ENCODE results near the gene SEPTIN5. TPM values are rescaled to one million over a fixed set of nuclear protein-coding genes. Genes with fewer than 3 reads are reported as not detected.

The SEPTIN5 gene
- polyA plus RNA-seq, 2 of the 4 experiments (the other 2 are of a cell fraction), result 4.6 to 12.6 TPM

- Histone ChIP-seq H3K4me3 (no peak overlapping the region), H3K27ac (no peak overlapping the region), H3K4me1 (no peaks in the 10 kb centered on the region), H3K9me3 (no peaks in the 10 kb centered on the region), H3K4me2 (no peak overlapping the region)
- DNase-seq (ENCODE audit: low read depth in 1 of 2, low spot score in 1 of 2) (no peak), FAIRE-seq (no peak), ATAC-seq (no peak)
- WGBS (ENCODE audit: missing lambda C conversion rate), result 77% methylated on average over 6 of the region's 20 CpGs
- CTCF ChIA-PET, result interaction anchor here (0.9 to 1.4 kb wide), 3 partner anchors 22 to 79 kb away, joined by 4 to 7 read pairs (median 4); no protein-coding TSS in a partner anchor
- TF ChIP-seq MAZ (IDR thresholded peaks at IDR 0.05; ENCODE audit: borderline replicate concordance, low read depth, low read length), result no peak
- no peak for TF ChIP-seq BHLHE40 (IDR thresholded peaks at IDR 0.05; ENCODE audit: low read depth, low read length)
- no peak for TF ChIP-seq CEBPB (IDR thresholded peaks at IDR 0.05)
- TF ChIP-seq ESRRA (IDR thresholded peaks at IDR 0.05; ENCODE audit: borderline replicate concordance, low read length), result no peak
- no peak for TF ChIP-seq NR3C1 (IDR thresholded peaks at IDR 0.05)
- TF ChIP-seq FOXS1 (CRISPR knock-in tag; IDR thresholded peaks at IDR 0.05), result no peak
- TF ChIP-seq JUN (IDR thresholded peaks at IDR 0.05), result no peak
- no peak for TF ChIP-seq EHF (CRISPR knock-in tag; IDR thresholded peaks at IDR 0.05)
- POLR2A ChIA-PET, result interaction anchor here (0.5 kb wide), 1 partner anchor 371 kb away, joined by 3 read pairs; no protein-coding TSS in a partner anchor
These were observed 5.8 kb upstream of the SEPTIN5 start for GRCh38 chr22:19708321-19709011.

- TF ChIP-seq NR3C1 (IDR thresholded peaks at IDR 0.05), result no peak
- TF ChIP-seq, protein P1, sequence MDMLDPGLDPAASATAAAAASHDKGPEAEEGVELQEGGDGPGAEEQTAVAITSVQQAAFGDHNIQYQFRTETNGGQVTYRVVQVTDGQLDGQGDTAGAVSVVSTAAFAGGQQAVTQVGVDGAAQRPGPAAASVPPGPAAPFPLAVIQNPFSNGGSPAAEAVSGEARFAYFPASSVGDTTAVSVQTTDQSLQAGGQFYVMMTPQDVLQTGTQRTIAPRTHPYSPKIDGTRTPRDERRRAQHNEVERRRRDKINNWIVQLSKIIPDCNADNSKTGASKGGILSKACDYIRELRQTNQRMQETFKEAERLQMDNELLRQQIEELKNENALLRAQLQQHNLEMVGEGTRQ (IDR thresholded peaks at IDR 0.05), result no peak
- TF ChIP-seq CBX2 (IDR thresholded peaks at IDR 0.05; ENCODE audit: borderline replicate concordance, low read depth), result no peak
- Histone ChIP-seq H3K27ac (no peak overlapping the region), H3K9me3 (no peaks in the 10 kb centered on the region), H3K4me3 (no peak overlapping the region), H3K4me1 (no peaks in the 10 kb centered on the region), H3K4me2 (no peak overlapping the region)
- no peak for DNase-seq (ENCODE audit: low read depth in 1 of 2, low spot score in 1 of 2)
- FAIRE-seq, result no peak
- CTCF ChIA-PET, result interaction anchor here (0.9 to 1.4 kb wide), 4 partner anchors 9 to 80 kb away, joined by 3 to 7 read pairs (median 4); no protein-coding TSS in a partner anchor
- POLR2A ChIA-PET, result interaction anchor here (0.5 kb wide), 1 partner anchor 370 kb away, joined by 3 read pairs; no protein-coding TSS in a partner anchor
- no peak for ATAC-seq
- WGBS (ENCODE audit: missing lambda C conversion rate), result 68% methylated on average over 10 of the region's 19 CpGs
These were observed 5.1 kb upstream of the SEPTIN5 start for GRCh38 chr22:19709063-19709769.

DNA sequence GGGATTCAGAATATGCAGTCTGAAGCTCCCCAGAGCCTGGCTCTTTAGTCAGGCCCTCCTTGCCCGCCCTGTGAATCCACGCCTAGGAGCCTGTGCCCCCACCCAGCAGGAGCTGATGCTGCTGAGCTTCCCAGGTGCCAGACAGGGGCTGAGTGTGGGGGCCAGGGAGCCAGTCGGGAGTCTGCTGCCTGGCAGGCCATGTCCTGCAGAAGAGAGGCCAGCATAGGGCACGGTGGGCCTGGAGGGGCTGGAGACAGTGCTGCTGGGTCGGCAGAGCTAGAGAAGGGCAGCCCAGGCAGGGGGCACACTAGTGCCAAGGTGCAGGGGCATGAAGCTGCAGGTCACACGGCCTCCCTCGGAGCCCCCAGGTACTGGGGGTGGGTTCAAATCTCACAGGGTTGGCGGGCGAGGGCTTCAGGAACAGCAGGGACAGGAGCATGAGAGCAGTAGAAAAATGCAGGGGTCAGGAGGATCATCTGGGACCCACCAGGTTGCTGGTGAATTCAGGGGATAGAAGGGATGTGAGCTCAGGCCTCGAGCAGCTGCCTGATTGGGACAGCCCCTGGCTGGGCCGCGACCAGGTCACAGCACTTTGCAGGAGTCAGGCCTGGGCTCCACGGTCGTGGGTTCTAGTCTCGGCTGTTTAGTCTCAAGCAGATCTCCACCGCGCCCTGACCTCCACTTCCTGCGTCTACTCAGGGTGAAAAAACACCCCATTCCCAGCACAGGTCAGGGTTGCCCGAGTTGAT is 4.1 kb upstream of the SEPTIN5 start:
- CTCF ChIA-PET, result interaction anchor here (1.2 to 1.5 kb wide), 3 partner anchors 8 to 80 kb away, joined by 3 to 6 read pairs (median 3); no protein-coding TSS in a partner anchor

More for the DNA sequence above, 4.1 kb upstream of the SEPTIN5 start:
- Histone ChIP-seq H3K4me3 (no peak overlapping the region), H3K9me3 (no peaks in the 10 kb centered on the region), H3K4me2 (no peak overlapping the region), H3K27ac (no peak overlapping the region), H3K4me1 (peaks cover 5% of the 10 kb centered on the region; the same call in 1 of the 3 replicates)
- DNase-seq (ENCODE audit: low read depth in 1 of 2, low spot score in 1 of 2) (no peak), ATAC-seq (no peak), FAIRE-seq (no peak)
- whole genome bisulfite sequencing (ENCODE audit: missing lambda C conversion rate), result 67% methylated on average over 8 of the region's 19 CpGs
- no peak for TF ChIP-seq MYC (IDR thresholded peaks at IDR 0.05; ENCODE audit: borderline replicate concordance, low read length)
- no peak for TF ChIP-seq NPAS2 (CRISPR knock-in tag; IDR thresholded peaks at IDR 0.05; ENCODE audit: borderline replicate concordance)
- TF ChIP-seq RCOR1 (IDR thresholded peaks at IDR 0.05; ENCODE audit: low read depth, low read length), result no peak
- no peak for TF ChIP-seq JUNB (IDR thresholded peaks at IDR 0.05)
- TF ChIP-seq, protein P2, sequence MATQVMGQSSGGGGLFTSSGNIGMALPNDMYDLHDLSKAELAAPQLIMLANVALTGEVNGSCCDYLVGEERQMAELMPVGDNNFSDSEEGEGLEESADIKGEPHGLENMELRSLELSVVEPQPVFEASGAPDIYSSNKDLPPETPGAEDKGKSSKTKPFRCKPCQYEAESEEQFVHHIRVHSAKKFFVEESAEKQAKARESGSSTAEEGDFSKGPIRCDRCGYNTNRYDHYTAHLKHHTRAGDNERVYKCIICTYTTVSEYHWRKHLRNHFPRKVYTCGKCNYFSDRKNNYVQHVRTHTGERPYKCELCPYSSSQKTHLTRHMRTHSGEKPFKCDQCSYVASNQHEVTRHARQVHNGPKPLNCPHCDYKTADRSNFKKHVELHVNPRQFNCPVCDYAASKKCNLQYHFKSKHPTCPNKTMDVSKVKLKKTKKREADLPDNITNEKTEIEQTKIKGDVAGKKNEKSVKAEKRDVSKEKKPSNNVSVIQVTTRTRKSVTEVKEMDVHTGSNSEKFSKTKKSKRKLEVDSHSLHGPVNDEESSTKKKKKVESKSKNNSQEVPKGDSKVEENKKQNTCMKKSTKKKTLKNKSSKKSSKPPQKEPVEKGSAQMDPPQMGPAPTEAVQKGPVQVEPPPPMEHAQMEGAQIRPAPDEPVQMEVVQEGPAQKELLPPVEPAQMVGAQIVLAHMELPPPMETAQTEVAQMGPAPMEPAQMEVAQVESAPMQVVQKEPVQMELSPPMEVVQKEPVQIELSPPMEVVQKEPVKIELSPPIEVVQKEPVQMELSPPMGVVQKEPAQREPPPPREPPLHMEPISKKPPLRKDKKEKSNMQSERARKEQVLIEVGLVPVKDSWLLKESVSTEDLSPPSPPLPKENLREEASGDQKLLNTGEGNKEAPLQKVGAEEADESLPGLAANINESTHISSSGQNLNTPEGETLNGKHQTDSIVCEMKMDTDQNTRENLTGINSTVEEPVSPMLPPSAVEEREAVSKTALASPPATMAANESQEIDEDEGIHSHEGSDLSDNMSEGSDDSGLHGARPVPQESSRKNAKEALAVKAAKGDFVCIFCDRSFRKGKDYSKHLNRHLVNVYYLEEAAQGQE (IDR thresholded peaks at IDR 0.05), result no peak
- TF ChIP-seq RARB (CRISPR knock-in tag; IDR thresholded peaks at IDR 0.05), result no peak
- TF ChIP-seq KDM5A (IDR thresholded peaks at IDR 0.05), result no peak
- TF ChIP-seq EP300 (IDR thresholded peaks at IDR 0.05), result no peak
- TF ChIP-seq ESRRA (IDR thresholded peaks at IDR 0.05; ENCODE audit: borderline replicate concordance, low read length), result no peak
- TF ChIP-seq HOXB5 (CRISPR knock-in tag; IDR thresholded peaks at IDR 0.05), result no peak
- no peak for TF ChIP-seq JUN (IDR thresholded peaks at IDR 0.05)
- no peak for TF ChIP-seq ZC3H11A (IDR thresholded peaks at IDR 0.05)
- TF ChIP-seq ZSCAN20 (CRISPR knock-in tag; IDR thresholded peaks at IDR 0.05), result no peak
- TF ChIP-seq HEYL (CRISPR knock-in tag; IDR thresholded peaks at IDR 0.05), result no peak
- POLR2A ChIA-PET, result no interaction called here

All from A549 (cell line).